Neural progenitor cell (in vitro differentiated cells): Measurements from ENCODE around the gene OVAAL. TPM values are rescaled to one million over a fixed set of nuclear protein-coding genes. Genes with fewer than 3 reads are reported as not detected.

ENCODE experiments used
- DNase-seq: peaks from one replicate; pipeline ENCODE4 v3.0.0-alpha.2; 2016; ENCODE audit warnings: low spot score
- H2AFZ ChIP-seq: fragments of 200-600 bp; sonication (generic); replicated peaks from 2 replicates; pipeline ENCODE4 v1.6.1; 2016; ENCODE audit warnings: antibody characterized with exemption
- H3F3A ChIP-seq: fragments of 200-600 bp; sonication (generic); 2 replicates; pipeline ENCODE4 v1.6.1; 2016; ENCODE audit warnings: antibody characterized with exemption, low read depth
- H3K27ac ChIP-seq: fragments of 200-600 bp; sonication (generic); 2 replicates; pipeline ENCODE4 v1.5.1; 2016; ENCODE audit warnings: mild to moderate bottlenecking
- H3K27me3 ChIP-seq: fragments of 200-600 bp; sonication (generic); 2 replicates; pipeline ENCODE4 v1.6.1; 2016; ENCODE audit warnings: mild to moderate bottlenecking, moderate library complexity
- H3K36me3 ChIP-seq: fragments of 200-600 bp; sonication (generic); 2 replicates; pipeline ENCODE4 v1.5.1; 2016
- H3K4me1 ChIP-seq: fragments of 200-600 bp; sonication (generic); 2 replicates; pipeline ENCODE4 v1.6.1; 2016; ENCODE audit warnings: mixed run types
- H3K4me2 ChIP-seq: fragments of 200-600 bp; sonication (generic); 2 replicates; pipeline ENCODE4 v1.6.1; 2016
- H3K4me3 ChIP-seq: fragments of 200-600 bp; sonication (generic); 2 replicates; pipeline ENCODE4 v1.5.1; 2016
- H3K79me2 ChIP-seq: fragments of 200-600 bp; sonication (generic); 2 replicates; pipeline ENCODE4 v1.6.1; 2016; ENCODE audit warnings: low read depth
- H3K9ac ChIP-seq: fragments of 200-600 bp; sonication (generic); 2 replicates; pipeline ENCODE4 v1.6.1; 2016
- H3K9me3 ChIP-seq: fragments of 200-600 bp; sonication (generic); 2 replicates; pipeline ENCODE4 v1.5.1; 2016; ENCODE audit warnings: low read depth
- H4K20me1 ChIP-seq: fragments of 200-600 bp; sonication (generic); 2 replicates; pipeline ENCODE4 v1.6.1; 2016; ENCODE audit warnings: low read depth
- H3K27ac Mint-ChIP-seq: 3 replicates; pipeline ENCODE4 v1.8.0; 2021; ENCODE audit warnings: mixed read lengths
- H3K27me3 Mint-ChIP-seq: 2 replicates; pipeline ENCODE4 v1.8.0; 2022; ENCODE audit warnings: low read depth, mild to moderate bottlenecking, inconsistent platforms, moderate library complexity, mixed read lengths; ENCODE audit not compliant: insufficient read depth
- H3K36me3 Mint-ChIP-seq: 3 replicates; pipeline ENCODE4 v1.8.0; 2021; ENCODE audit warnings: mixed read lengths
- H3K4me1 Mint-ChIP-seq: 3 replicates; pipeline ENCODE4 v1.8.0; 2021; ENCODE audit warnings: mixed read lengths
- H3K4me3 Mint-ChIP-seq: 3 replicates; pipeline ENCODE4 v1.8.0; 2021; ENCODE audit warnings: mild to moderate bottlenecking, moderate library complexity, mixed read lengths
- H3K9me3 Mint-ChIP-seq: 3 replicates; pipeline ENCODE4 v1.8.0; 2020; ENCODE audit warnings: mixed read lengths
- CTCF ChIP-seq: fragments of 200-600 bp; sonication (generic); IDR thresholded peaks from 2 replicates; pipeline ENCODE4 v1.5.1; 2017; ENCODE audit warnings: antibody characterized with exemption, mild to moderate bottlenecking
- EZH2 ChIP-seq: fragments of 200-600 bp; sonication (generic); IDR thresholded peaks from 2 replicates; pipeline ENCODE4 v1.6.1; 2017; ENCODE audit warnings: antibody characterized with exemption, mild to moderate bottlenecking, moderate library complexity
- EZH2phosphoT487 ChIP-seq: fragments of 200-600 bp; sonication (generic); IDR thresholded peaks from 2 replicates; pipeline ENCODE4 v1.6.1; 2017; ENCODE audit warnings: antibody characterized with exemption
- total RNA-seq: library from RNA; depleted of rRNA; stranded (reverse); fragments of >200 nt; gene quantifications from 2 replicates; pipeline ENCODE4 v1.2.3, GENCODE V29; 2015; ENCODE audit warnings: low replicate concordance

OVAAL gene
- total RNA-seq, 1 donor from 2014 or later: not detected

GRCh38 chr1:180600343-180600742 lies 41.6 kb downstream of the OVAAL start:
- Histone ChIP-seq H3F3A (peaks cover 9% of the 10 kb centered on the region), H3K4me3 (no peak overlapping the region), H3K27ac (no peak overlapping the region), H3K9ac (no peak overlapping the region), H4K20me1 (no peaks in the 10 kb centered on the region), H3K36me3 (no peaks in the 10 kb centered on the region), H3K9me3 (no peaks in the 10 kb centered on the region), H3K4me2 (no peak overlapping the region), H3K4me1 (peaks cover 13% of the 10 kb centered on the region), H3K27me3 (no peaks in the 10 kb centered on the region), H3K79me2 (no peaks in the 10 kb centered on the region), H2AFZ (no peak overlapping the region)
- TF ChIP-seq EZH2 (no peak), EZH2phosphoT487 (no peak)
- DNase-seq: no peak
- Mint-ChIP-seq H3K4me1 (peaks cover 23% of the 10 kb centered on the region), H3K27ac (no peak overlapping the region), H3K27me3 (no peaks in the 10 kb centered on the region), H3K4me3 (no peak overlapping the region), H3K36me3 (no peaks in the 10 kb centered on the region), H3K9me3 (no peaks in the 10 kb centered on the region)

- H3K36me3 ChIP-seq: no peaks in the 10 kb centered on the region
- no peak overlapping the region for H3K27ac ChIP-seq
Measured at GRCh38 chr1:180601512-180601911, 42.7 kb downstream of the OVAAL start.

GRCh38 chr1:180603223-180603849 lies 44.6 kb downstream of the OVAAL start:
- H3K27me3 Mint-ChIP-seq: no peaks in the 10 kb centered on the region
- no peaks in the 10 kb centered on the region for H3K9me3 ChIP-seq
- no peak overlapping the region for H3K4me2 ChIP-seq
- H3F3A ChIP-seq: peaks cover 9% of the 10 kb centered on the region
- no peaks in the 10 kb centered on the region for H4K20me1 ChIP-seq
- H3K4me3 Mint-ChIP-seq: no peak overlapping the region
- TF ChIP-seq CTCF: no peak
- H3K27ac ChIP-seq: no peak overlapping the region
- no peak overlapping the region for H2AFZ ChIP-seq
- H3K27ac Mint-ChIP-seq: no peak overlapping the region
- peaks cover 23% of the 10 kb centered on the region for H3K4me1 ChIP-seq
- H3K36me3 Mint-ChIP-seq: no peaks in the 10 kb centered on the region
- H3K9me3 Mint-ChIP-seq: no peaks in the 10 kb centered on the region
- no peak overlapping the region for H3K9ac ChIP-seq
- H3K4me3 ChIP-seq: no peak overlapping the region
- no peaks in the 10 kb centered on the region for H3K27me3 ChIP-seq
- DNase-seq: no peak
- peaks cover 20% of the 10 kb centered on the region for H3K4me1 Mint-ChIP-seq
- H3K36me3 ChIP-seq: no peaks in the 10 kb centered on the region
- H3K79me2 ChIP-seq: no peaks in the 10 kb centered on the region

More at GRCh38 chr1:180601512-180601911, 42.7 kb downstream of the OVAAL start:
- no peaks in the 10 kb centered on the region for H3K9me3 Mint-ChIP-seq
- H3K4me3 ChIP-seq: no peak overlapping the region
- H3K4me1 Mint-ChIP-seq: peaks cover 30% of the 10 kb centered on the region
- H3F3A ChIP-seq: peaks cover 9% of the 10 kb centered on the region
- no peak overlapping the region for H2AFZ ChIP-seq
- no peaks in the 10 kb centered on the region for H3K9me3 ChIP-seq
- no peaks in the 10 kb centered on the region for H4K20me1 ChIP-seq
- DNase-seq: no peak
- no peak overlapping the region for H3K9ac ChIP-seq
- H3K27ac Mint-ChIP-seq: no peak overlapping the region
- no peak for TF ChIP-seq EZH2phosphoT487
- TF ChIP-seq EZH2: no peak
- TF ChIP-seq CTCF: no peak
- H3K27me3 ChIP-seq: no peaks in the 10 kb centered on the region
- no peak overlapping the region for H3K4me2 ChIP-seq
- peaks cover 23% of the 10 kb centered on the region for H3K4me1 ChIP-seq
- no peaks in the 10 kb centered on the region for H3K36me3 Mint-ChIP-seq
- no peaks in the 10 kb centered on the region for H3K79me2 ChIP-seq
- H3K4me3 Mint-ChIP-seq: no peak overlapping the region
- no peaks in the 10 kb centered on the region for H3K27me3 Mint-ChIP-seq

- Histone ChIP-seq H3K27ac (no peak overlapping the region), H3F3A (peaks cover 4% of the 10 kb centered on the region), H3K79me2 (no peaks in the 10 kb centered on the region), H4K20me1 (no peaks in the 10 kb centered on the region), H3K4me3 (no peak overlapping the region), H3K36me3 (no peaks in the 10 kb centered on the region), H3K4me2 (no peak overlapping the region), H3K9ac (no peak overlapping the region), H3K27me3 (no peaks in the 10 kb centered on the region), H3K4me1 (peaks cover 18% of the 10 kb centered on the region), H3K9me3 (no peaks in the 10 kb centered on the region), H2AFZ (no peak overlapping the region)
- H3K4me1 Mint-ChIP-seq: peaks cover 15% of the 10 kb centered on the region
- no peak overlapping the region for H3K4me3 Mint-ChIP-seq
- TF ChIP-seq EZH2phosphoT487 (no peak), CTCF (no peak), EZH2 (no peak)
- no peaks in the 10 kb centered on the region for H3K27me3 Mint-ChIP-seq
- DNase-seq: no peak
- no peak overlapping the region for H3K27ac Mint-ChIP-seq
- H3K36me3 Mint-ChIP-seq: no peaks in the 10 kb centered on the region
- no peaks in the 10 kb centered on the region for H3K9me3 Mint-ChIP-seq
Measured at GRCh38 chr1:180603850-180604226, 45.1 kb downstream of the OVAAL start.
